Myocyte (in vitro differentiated cells): ENCODE data around the gene NLGN1. TPM values are rescaled to one million over a fixed set of nuclear protein-coding genes. Genes with fewer than 3 reads are reported as not detected.
"Not testable (repeated sequence)": the region's sequence is repeated elsewhere in the genome, so short reads cannot be mapped to it uniquely, and the experiment has no call there.

ENCODE experiments used
- DNase-seq: peaks from one replicate; pipeline ENCODE4 v3.0.0-alpha.2; 2012; ENCODE audit warnings: low read depth
- total RNA-seq: library from RNA; depleted of rRNA; stranded (reverse); fragments of >200 nt; gene quantifications from 2 replicates; pipeline ENCODE4 v1.2.3, GENCODE V29; 2014

NLGN1 gene
- total RNA-seq, 1 donor from 2014 or later: 0.62 TPM

GRCh38 chr3:174208161-174208560, 810.6 kb downstream of the NLGN1 start:
- no peak for DNase-seq

GRCh38 chr3:174211896-174212295, 814.4 kb downstream of the NLGN1 start:
- not testable (repeated sequence) for DNase-seq

GRCh38 chr3:174215456-174215855, 817.9 kb downstream of the NLGN1 start:
- DNase-seq: no peak

DNA sequence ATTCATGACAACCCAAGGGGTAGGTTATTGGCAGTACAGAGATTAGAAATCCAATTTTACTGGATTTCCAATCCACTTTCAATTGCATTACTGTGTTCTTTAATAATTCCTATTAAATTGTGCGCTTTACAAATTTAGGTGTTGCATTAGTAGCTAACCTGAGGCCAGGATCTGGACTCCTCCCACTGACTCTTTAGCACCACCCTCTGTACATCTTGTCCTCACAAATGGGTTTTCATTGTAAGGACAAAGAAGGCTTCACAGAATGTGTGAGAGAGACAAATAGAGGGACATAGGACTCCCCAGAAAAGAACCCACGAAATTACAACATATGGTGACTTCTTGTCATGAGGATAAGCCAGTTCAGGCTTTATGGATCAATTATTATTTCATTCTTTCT, 818.5 kb downstream of the NLGN1 start:
- DNase-seq: no peak

DNA sequence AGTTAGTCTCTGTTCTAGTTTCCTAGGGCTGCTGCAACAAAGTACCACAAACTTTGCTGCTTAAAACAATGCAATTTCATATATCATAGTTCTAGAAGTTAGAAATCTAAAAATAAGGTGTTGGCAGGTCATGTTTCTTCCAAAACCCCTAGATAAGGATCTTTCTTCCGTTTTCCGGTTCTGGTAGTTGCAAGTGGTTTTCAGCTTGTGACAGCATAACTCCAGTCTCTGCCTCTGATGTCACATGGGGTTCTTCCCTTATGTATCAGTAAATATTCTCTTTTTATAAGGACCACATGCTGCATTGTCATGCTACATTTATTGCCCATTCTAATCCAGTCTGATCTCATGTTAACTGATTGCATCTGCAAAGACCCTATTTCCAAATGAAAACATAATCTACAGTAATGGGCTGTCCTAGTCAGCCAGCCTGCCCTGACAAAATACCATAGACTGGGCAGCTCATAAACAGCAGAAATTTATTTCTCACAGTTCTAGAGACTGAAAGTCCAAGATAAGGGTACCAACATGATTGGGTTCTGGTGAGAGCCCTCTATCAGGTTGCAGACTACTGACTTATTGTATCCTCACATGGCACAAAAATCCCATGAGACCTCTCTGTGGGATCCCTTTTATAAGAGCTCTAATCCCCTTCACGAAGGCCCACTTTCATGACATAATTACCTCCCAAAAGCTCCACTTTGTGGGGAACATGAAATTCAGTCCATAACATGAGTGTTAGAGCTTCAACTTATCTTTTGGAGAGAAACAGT, 819.6 kb downstream of the NLGN1 start:
- DNase-seq: no peak

DNA sequence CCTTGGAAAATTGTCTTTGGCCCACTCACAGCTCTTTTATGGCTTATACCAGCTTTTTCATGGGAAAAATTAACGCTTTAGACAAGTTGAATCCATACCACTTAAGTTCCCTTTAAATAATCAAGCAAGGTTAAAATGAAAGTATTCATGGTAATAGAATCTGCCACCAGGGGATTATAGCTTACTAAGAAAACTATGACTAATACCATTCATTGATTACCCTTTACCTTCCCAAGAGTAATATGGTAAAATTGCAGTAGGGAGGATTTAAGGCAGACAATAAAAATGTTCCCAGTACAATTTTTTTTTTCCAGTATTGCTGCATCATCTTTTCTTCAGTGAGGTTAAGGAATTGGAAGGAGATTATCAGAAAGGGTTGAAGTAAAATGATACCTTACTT, 820.5 kb downstream of the NLGN1 start:
- no peak for DNase-seq

- DNase-seq: peak; percentile 18
These were observed 822.2 kb downstream of the NLGN1 start for GRCh38 chr3:174219738-174220137.

DNA sequence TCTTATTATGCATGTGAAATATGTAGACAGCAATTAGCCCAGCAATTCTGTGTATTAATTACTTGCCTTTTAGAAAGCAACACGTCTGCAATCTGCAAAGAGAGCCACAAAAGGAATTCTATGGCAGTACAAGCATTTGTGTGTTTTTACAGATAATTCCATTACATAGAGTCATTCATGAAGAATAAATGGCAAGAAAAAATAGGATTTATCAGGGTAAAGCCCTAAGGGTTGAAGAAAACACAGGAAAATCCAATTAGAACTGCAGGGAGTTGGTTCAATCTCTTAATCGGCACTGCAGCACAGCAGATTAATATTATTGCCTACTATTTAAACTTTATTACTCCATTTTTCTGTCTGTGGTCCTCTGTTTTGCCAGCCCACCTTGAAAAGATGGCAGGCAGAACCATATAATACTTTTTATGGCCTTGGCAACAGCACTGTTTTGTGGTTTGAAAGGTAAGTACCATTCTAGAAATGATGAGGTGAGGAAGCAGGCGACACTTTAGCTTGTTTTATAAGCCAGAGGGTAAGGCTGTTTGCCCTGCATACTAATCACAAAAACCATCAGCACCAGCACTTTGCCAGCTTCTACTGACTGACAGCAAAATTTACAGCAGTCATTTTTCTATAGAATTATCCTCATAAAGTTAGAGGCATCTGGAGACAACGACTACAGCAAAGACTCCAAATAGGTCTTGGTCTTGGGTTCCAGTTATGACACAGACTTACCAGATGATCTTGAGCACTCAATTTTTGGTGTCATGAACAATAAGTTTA, 823.4 kb downstream of the NLGN1 start:
- DNase-seq: no peak

- DNase-seq: no peak
These were observed 825.5 kb downstream of the NLGN1 start for GRCh38 chr3:174223042-174223441.

GRCh38 chr3:174223626-174224025, 826.1 kb downstream of the NLGN1 start:
- DNase-seq: no peak

GRCh38 chr3:174229916-174230315, 832.4 kb downstream of the NLGN1 start:
- DNase-seq: no peak

GRCh38 chr3:174232028-174232657, 834.6 kb downstream of the NLGN1 start:
- not testable (repeated sequence) for DNase-seq

GRCh38 chr3:174232658-174233429, 835.3 kb downstream of the NLGN1 start:
- DNase-seq: no peak

DNA sequence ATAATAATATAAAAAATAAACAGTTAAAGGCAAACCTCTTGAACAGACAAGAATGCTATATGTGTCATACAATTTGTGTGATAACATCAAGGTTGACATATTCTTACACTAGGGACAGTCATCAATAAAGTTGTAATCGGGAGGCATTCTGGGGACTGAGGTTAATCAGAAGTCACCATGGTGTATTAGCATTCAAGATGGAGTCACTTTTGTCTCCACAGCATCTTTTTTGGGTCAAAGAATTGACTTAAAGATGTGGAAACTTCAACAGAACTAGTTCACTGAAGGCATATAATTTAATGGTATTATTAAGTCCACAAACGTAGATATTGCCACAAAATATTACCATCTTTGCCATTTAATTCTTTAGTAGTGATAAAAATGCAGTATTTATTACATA, 836.0 kb downstream of the NLGN1 start:
- DNase-seq: no peak

DNA sequence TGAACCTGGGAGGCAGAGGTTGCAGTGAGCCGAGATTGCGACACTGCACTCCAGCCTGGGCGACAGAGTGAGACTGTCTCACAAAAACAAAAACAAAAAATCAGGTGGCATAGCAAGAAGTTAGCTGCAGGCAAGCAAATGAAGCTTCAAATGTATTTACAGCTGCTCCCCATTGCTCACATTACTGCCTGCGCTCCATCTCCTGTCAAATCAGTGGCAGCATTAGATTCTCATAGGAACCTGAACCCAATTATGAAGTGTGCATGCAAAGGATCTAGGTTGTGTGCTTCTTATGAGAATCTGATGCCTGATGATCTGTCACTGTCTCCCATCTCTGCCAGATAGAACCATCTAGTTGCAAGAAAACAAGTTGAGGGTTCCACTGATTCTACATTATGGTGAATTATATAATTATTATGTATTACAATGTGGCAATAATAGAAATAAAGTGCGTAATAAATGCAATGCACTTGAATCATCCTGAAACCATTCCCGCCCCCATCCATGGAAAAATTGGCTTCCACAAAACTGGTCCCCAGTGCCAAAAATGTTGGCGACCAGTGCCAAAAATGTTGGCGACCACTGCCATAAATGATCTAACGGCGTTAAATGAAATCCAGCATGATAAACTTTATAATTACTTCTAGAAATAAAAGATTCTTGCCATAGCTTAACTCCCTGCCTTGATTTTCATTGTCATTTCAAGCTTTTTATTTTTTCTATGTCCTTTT, 844.9 kb downstream of the NLGN1 start:
- DNase-seq: no peak

DNA sequence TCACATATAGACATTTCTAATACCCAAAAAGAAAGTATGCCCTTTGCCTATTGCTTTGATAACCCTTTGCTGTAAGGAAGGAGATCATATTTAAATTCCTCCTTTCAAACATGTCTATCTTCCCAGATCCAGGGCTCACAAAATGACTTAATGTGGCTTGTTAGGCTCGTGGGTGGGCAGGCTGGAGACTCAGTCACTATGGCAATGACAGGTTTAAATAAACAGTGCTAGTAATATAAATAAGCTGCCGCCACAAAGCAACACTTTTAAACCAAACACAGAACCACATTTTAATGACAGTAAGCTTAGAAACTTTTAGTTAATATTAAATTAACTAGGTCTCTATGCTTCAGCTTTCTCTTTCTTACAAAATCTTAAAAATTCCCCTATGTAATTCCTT, 845.6 kb downstream of the NLGN1 start:
- DNase-seq: peak; percentile 11

GRCh38 chr3:174247687-174248152, 850.2 kb downstream of the NLGN1 start:
- DNase-seq: no peak

- no peak for DNase-seq
These were observed 854.1 kb downstream of the NLGN1 start for GRCh38 chr3:174251681-174252080.

- peak; percentile 5 for DNase-seq
These were observed 855.8 kb downstream of the NLGN1 start for GRCh38 chr3:174253196-174253823.

DNA sequence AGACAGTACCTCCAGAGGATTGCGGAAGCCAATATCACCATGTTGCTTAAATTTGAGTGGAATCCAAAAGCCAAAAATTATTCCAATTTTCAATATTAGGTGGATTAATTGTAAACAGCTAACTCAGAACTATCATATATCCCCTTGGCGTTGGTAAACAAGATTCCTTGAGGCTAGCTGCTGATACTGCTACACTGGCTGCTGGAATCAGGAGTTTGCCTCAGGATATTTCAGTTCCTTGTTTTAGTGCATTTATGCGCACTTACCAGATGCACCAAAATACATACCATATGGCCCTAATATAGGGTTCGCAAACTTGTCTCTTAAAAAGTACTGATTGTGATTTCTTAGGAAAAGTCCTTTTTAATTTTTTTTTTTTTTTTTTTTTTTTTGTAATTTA, 856.4 kb downstream of the NLGN1 start:
- no peak for DNase-seq
